NOMO-1 treated with dmso at 0.1 percent for 144 hours (cell line): ENCODE data around the gene CADPS.

Source experiments
- DNase-seq: peaks from one replicate; lab custom pipeline; 2025; ENCODE audit not compliant: unreplicated experiment; lab: John Stamatoyannopoulos, UW

Gene CADPS

GRCh38 chr3:62647711-62648110, 227.5 kb downstream of the CADPS start:
- no peak for DNase-seq

GRCh38 chr3:62644493-62644892, 230.7 kb downstream of the CADPS start:
- no peak for DNase-seq

GRCh38 chr3:62638316-62638715, 236.9 kb downstream of the CADPS start:
- DNase-seq: no peak

- DNase-seq: no peak
Measured at GRCh38 chr3:62636235-62636826, 238.9 kb downstream of the CADPS start.

GRCh38 chr3:62632510-62633294, 242.5 kb downstream of the CADPS start:
- DNase-seq: no peak

GRCh38 chr3:62631488-62631887, 243.7 kb downstream of the CADPS start:
- DNase-seq: no peak

GRCh38 chr3:62630664-62631063, 244.6 kb downstream of the CADPS start:
- no peak for DNase-seq

- DNase-seq: no peak
Measured at GRCh38 chr3:62625268-62625667, 249.9 kb downstream of the CADPS start.

- DNase-seq: no peak
Measured at GRCh38 chr3:62624185-62624584, 251.0 kb downstream of the CADPS start.

- peak; percentile 2 for DNase-seq
Measured at GRCh38 chr3:62622553-62623174, 252.6 kb downstream of the CADPS start.

GRCh38 chr3:62621925-62622324, 253.3 kb downstream of the CADPS start:
- DNase-seq: no peak

- DNase-seq: no peak
Measured at GRCh38 chr3:62621176-62621575, 254.0 kb downstream of the CADPS start.

- DNase-seq: no peak
Measured at GRCh38 chr3:62615258-62615849, 259.9 kb downstream of the CADPS start.

- no peak for DNase-seq
Measured at GRCh38 chr3:62614527-62614926, 260.7 kb downstream of the CADPS start.

GRCh38 chr3:62611541-62612240, 263.5 kb downstream of the CADPS start:
- DNase-seq: no peak

GRCh38 chr3:62607287-62608029, 267.8 kb downstream of the CADPS start:
- DNase-seq: no peak

GRCh38 chr3:62605413-62606068, 269.7 kb downstream of the CADPS start:
- DNase-seq: no peak

GRCh38 chr3:62604751-62605351, 270.4 kb downstream of the CADPS start:
- no peak for DNase-seq

GRCh38 chr3:62604298-62604697, 270.9 kb downstream of the CADPS start:
- DNase-seq: no peak

GRCh38 chr3:62602987-62603386, 272.2 kb downstream of the CADPS start:
- DNase-seq: no peak
